Pancreas (tissue), 10 donors: ENCODE measurements around the gene ALDH4A1. TPM values are rescaled to one million over a fixed set of nuclear protein-coding genes. Genes with fewer than 3 reads are reported as not detected.

ENCODE experiments used
- ATAC-seq, 4 donors: fragments of 200-7000 bp; cut with Tn5 transposase; one replicate each; pipeline versions ENCODE4 v1.8.0 to v1.9.1; 2020; ENCODE audit warnings: mild to moderate bottlenecking in 4 of 4, moderate library complexity in 4 of 4
- DNase-seq, 6 donors: peaks; one replicate each; pipeline ENCODE4 v3.0.0-alpha.2; 2020
- FAIRE-seq: peaks from 2 replicates; lab custom pipeline; 2012; peaks lifted over from hg19 to GRCh38; lab: Jason Lieb, UNC
- H3K27ac ChIP-seq, 4 donors: fragments of 200-600 bp; sonication (generic); 1 replicate in 3 of 4; 2 replicates in 1 of 4; pipeline versions ENCODE4 v1.5.0 to v1.8.0; 2020
- H3K27me3 ChIP-seq, 4 donors: fragments of 200-600 bp; one replicate each; pipeline ENCODE4 v1.8.0; 2021
- H3K36me3 ChIP-seq, 3 donors: fragments of 200-600 bp; sonication (generic) in 1 of 3; one replicate each; pipeline versions ENCODE4 v1.5.0 to v1.8.0; 2020 to 2021
- H3K4me1 ChIP-seq, 3 donors: fragments of 200-600 bp; one replicate each; pipeline ENCODE4 v1.8.0; 2021
- H3K4me3 ChIP-seq, 4 donors: fragments of 200-600 bp; sonication (generic) in 2 of 4; one replicate each; pipeline versions ENCODE4 v1.5.0 to v1.8.0; 2020 to 2021
- H3K9me3 ChIP-seq, 4 donors: fragments of 200-600 bp; one replicate each; pipeline ENCODE4 v1.8.0; 2021
- CTCF ChIP-seq, 4 donors: fragments of 200-600 bp; sonication (generic) in 3 of 4; IDR thresholded peaks; one replicate each; pipeline versions ENCODE4 v1.5.0 to v1.8.0; 2021; ENCODE audit warnings: antibody characterized with exemption in 4 of 4
- WGBS, 2 donors: extraction: QIAGEN DNeasy Blood & Tissue Kit; methylation state at CpG; one replicate each; pipeline ENCODE4 v1.1.7; 2013; 5-methylcytosine and 5-hydroxymethylcytosine counted together
- intact Hi-C, 3 donors: fragments of 100-400 bp; cut with DNase I; formaldehyde crosslinking; loops; one replicate each; pipeline versions ENCODE4 v1.11.1 to v1.14.2; 2022
- polyA plus RNA-seq, 2 donors: library from polyadenylated mRNA; stranded (reverse); fragments of 200-250 nt; gene quantifications; one replicate each; pipeline ENCODE4 v1.2.3, GENCODE V29; 2013
- total RNA-seq, 6 donors: library from RNA; stranded (reverse); fragmentation: NEBNext Ultra II Directional in 4 of 6; extraction: Animal tissue kit (Norgen Biotek cat#: 25700) in 4 of 6; gene quantifications; one replicate each; pipeline versions ENCODE4 v1.2.1 to v1.2.4, GENCODE V29; 2021 to 2023
- donor health status: healthy with polysubstance abuse.
- donor health status: DM: no; HTN: no; CAD: no; lungs with moderate emphysema.
- donor health status: DM: no; HTN: no; CAD: no.
- donor health status: control.
- donor health status: control.
- donor health status: Bipolar disorder and iron deficiency.
- donor health status: DM: yes; HTN: yes; CAD: no.
- donor health status: DM: no; HTN: no; CAD: no.
- donor health status: DM: no; HTN: no; CAD: no.
- donor health status: DM: yes; HTN: yes; CAD: no.

The ALDH4A1 gene
- total and polyA plus RNA-seq, 8 donors: 1.4 to 7.6 (median 4.4) TPM

DNA sequence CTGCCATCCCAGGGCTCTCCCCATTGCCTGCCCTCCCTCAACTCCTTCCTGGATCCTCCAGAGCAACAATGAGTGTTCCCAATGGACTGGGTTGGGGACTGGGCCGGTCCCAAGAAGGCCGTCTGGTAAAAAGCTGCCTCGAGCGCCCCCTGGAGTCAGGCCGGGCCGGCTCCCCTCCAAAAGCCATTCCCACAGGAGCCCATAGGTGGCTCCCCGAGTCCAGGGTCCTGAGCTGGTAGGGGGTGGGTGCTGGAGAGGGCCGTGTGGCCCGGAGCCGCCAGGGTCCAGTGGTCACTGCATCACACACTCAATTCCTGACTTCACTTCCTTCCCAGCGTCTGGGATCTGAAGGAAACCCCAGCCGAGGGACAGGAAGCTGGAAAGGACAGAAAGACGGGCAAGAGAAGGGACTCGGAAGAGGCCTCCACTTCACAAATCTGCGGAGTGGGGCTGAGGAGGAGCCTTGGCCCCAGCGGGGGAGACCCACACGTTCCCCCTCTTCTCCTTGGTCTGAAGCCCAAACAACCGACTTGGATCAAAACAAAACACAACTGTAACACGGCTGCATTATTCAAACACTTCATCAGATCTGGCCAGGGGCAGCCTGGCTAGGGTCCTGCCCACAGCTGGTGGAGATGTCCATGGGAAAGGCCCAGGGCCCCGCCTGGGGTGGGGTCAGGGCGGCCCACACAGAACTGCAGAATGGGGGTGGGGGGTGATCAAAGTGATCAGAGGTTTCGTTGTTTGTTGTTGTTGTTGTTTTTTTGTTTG is 10.9 kb upstream of the ALDH4A1 start:
- H3K4me1 ChIP-seq: no peaks in the 10 kb centered on the region
- FAIRE-seq: no peak
- H3K4me3 ChIP-seq: no peak overlapping the region
- peak; percentile 62 to 92 (median 83) for DNase-seq
- H3K9me3 ChIP-seq: no peaks in the 10 kb centered on the region
- no peaks in the 10 kb centered on the region for H3K27me3 ChIP-seq
- peak; percentile 83 to 97 (median 92) for TF ChIP-seq CTCF (IDR thresholded peaks at IDR 0.05)
- peaks cover 0 to 63% (median 35%) of the 10 kb centered on the region in 3 donors for H3K36me3 ChIP-seq
- ATAC-seq: peak; percentile 73 to 91 (median 88)
- H3K27ac ChIP-seq: peak overlapping the region in 1 of 4 donors; percentile 19
- WGBS, 2 donors: 33 to 36% methylated on average over 21 to 22 of the region's 22 CpGs
- intact Hi-C loops: loop anchor here in 2 of 3 donors (5.0 to 10.0 kb wide), 2 partner anchors 34 to 182 kb away; no protein-coding TSS in a partner anchor

GRCh38 chr1:18912550-18912949 is 10.2 kb upstream of the ALDH4A1 start:
- H3K27me3 ChIP-seq: no peaks in the 10 kb centered on the region
- 79 to 90% methylated on average over 3 of the region's 3 CpGs for WGBS, 2 donors
- H3K36me3 ChIP-seq: peaks cover 0 to 61% (median 42%) of the 10 kb centered on the region in 3 donors

GRCh38 chr1:18908911-18909771 is 6.8 kb upstream of the ALDH4A1 start:
- H3K4me1 ChIP-seq: peaks cover 0 to 6% (median 0%) of the 10 kb centered on the region in 3 donors
- peaks cover 0 to 43% (median 37%) of the 10 kb centered on the region in 3 donors for H3K36me3 ChIP-seq
- no peak overlapping the region for H3K27ac ChIP-seq
- intact Hi-C loops: loop anchor here in 2 of 3 donors (5.0 to 10.0 kb wide), 2 partner anchors 46 to 188 kb away; partner anchors contain the start of gene IFFO2 (in 1 of the 2)
- no peak overlapping the region for H3K4me3 ChIP-seq
- WGBS, 2 donors: 76 to 77% methylated on average over 17 of the region's 17 CpGs
- FAIRE-seq (no peak), DNase-seq (no peak), ATAC-seq (no peak)
- H3K9me3 ChIP-seq: no peaks in the 10 kb centered on the region
- no peaks in the 10 kb centered on the region for H3K27me3 ChIP-seq
- TF ChIP-seq CTCF (IDR thresholded peaks at IDR 0.05): no peak

More at GRCh38 chr1:18912550-18912949, 10.2 kb upstream of the ALDH4A1 start:
- DNase-seq (no peak), ATAC-seq (no peak), FAIRE-seq (no peak)
- intact Hi-C loops: loop anchor here in 2 of 3 donors (5.0 to 10.0 kb wide), 2 partner anchors 35 to 182 kb away; no protein-coding TSS in a partner anchor
- Histone ChIP-seq H3K4me3 (no peak overlapping the region), H3K9me3 (no peaks in the 10 kb centered on the region), H3K4me1 (peaks cover 0 to 1% (median 0%) of the 10 kb centered on the region in 3 donors), H3K27ac (peak overlapping the region in 1 of 4 donors; percentile 19)
- TF ChIP-seq CTCF (IDR thresholded peaks at IDR 0.05): no peak

GRCh38 chr1:18907917-18908845 is 5.8 kb upstream of the ALDH4A1 start:
- Histone ChIP-seq H3K36me3 (peaks cover 0 to 43% (median 37%) of the 10 kb centered on the region in 3 donors), H3K4me1 (peaks cover 4 to 13% (median 7%) of the 10 kb centered on the region in 3 donors), H3K27ac (peak overlapping the region in 3 of 4 donors; percentile 45 to 57 (median 46)), H3K4me3 (no peak overlapping the region), H3K9me3 (no peaks in the 10 kb centered on the region), H3K27me3 (no peaks in the 10 kb centered on the region)
- FAIRE-seq: no peak
- 71 to 73% methylated on average over 22 of the region's 22 CpGs for WGBS, 2 donors
- ATAC-seq: peak in 2 of 4 donors; percentile 18 to 27
- DNase-seq: no peak
- intact Hi-C loops: loop anchor here in 2 of 3 donors (5.0 to 10.0 kb wide), 2 partner anchors 47 to 189 kb away; partner anchors contain the start of gene IFFO2 (in 1 of the 2)
- TF ChIP-seq CTCF (IDR thresholded peaks at IDR 0.05): no peak
